EL (cell line): Measurements from ENCODE around the gene MAB21L4.

Source experiments
- DNase-seq: peaks from one replicate; pipeline ENCODE4 v3.0.0-alpha.2; 2016

The MAB21L4 gene

DNA sequence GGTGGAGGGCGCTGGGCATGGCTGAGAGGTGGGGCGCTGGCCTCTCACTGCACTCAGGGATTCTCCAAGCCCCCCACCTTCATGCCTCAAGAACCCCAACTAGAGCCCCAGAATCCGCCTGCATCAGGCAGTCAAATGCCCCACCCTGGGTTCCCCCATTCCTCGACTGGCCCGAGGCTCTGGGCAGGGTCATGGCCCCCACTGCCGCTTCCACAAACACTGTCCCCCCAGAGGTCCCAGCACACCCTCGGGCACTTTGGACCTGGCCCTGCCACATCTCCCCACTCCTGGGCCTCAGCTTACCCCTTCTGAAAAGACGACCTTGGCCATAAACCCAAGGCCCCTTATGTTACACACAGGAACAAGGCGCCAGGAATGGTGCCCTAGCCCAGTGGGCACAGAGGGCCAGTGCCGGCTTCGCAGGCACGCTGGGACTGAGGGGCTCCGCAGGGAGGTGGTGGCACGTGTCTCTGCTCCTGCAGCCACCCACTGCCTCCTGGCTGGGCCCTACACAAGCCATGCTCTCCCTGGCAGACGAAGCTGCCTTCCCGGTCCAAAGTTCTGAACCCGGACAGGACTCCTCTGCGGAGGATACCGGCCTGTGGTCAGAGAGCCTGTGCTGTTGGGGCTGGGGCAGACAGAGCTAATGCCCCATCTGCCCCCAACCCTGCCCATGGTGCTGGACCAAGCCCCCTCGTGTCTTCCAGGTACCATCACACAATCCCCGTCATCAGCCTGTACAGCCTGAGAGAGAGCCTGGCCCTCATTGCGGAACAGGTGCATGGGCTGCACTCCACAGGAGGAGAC, 20.5 kb downstream of the MAB21L4 start:
- no peak for DNase-seq

DNA sequence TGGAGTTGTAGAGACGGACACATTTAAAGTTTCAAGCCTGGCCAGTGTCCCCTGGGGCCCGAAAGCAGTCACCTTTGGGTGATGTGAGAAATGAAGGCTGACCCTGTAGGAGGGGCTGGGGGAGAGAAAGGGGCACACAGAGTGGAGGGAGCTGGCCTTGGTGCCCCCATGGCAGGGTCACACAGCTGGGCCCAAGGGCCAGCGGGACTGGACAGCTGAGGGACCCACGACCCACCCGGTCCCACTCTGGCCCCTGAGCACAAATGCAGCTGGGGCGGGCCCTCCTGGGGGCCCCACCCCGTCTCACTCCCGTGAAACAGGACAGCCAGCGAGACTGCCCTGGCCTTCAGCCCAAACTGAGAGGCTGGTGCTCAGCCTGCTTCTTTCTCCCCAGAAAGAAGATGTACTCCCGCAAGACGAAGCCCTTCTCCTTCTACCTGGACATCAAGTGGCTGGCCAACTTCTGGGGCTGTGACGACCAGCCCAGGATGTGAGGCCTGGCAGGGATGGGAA, 21.2 kb downstream of the MAB21L4 start:
- no peak for DNase-seq

DNA sequence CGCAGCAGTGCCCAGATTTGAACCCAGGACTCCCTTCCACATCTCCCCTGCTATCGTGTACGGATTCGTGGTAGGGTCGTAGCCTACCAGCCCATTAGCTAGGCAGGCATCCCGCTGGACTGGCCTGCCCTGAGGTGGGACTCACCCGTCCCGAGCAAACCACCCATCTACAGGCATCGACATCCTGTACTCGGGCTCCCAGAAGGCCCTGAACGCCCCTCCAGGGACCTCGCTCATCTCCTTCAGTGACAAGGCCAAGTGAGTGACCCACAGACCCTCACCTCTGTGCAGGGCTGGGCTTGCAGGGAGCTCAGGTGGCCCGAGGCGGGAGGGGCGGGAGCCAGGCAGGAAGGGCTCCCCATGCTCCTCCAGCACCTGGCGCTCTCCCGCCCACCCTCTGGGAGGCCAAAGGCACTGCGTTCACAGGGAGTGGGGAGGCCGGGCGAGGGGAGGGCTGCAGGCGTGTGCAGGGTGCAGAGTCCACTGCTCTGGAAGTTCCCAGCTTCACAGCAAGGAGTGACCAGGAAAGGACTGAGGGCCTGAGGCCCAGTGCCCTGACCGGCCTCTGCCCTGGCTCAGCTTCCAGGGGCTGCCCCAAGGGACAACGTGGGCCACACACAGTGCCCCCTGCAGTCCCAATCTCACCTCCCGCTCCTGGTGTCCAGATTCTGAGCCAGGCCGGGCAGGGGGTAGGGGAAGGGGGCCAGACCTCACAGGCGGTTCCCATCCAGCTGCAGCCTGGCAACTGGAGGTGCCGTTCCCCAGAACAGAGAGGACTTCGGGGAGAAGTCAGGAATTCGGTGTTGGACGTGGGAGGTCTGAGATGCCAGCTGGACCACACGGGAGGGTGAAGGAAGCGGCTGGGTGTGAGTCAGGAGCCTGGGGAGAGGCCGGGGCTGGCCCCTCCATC, 21.9 kb downstream of the MAB21L4 start:
- peak; percentile 14 for DNase-seq

DNA sequence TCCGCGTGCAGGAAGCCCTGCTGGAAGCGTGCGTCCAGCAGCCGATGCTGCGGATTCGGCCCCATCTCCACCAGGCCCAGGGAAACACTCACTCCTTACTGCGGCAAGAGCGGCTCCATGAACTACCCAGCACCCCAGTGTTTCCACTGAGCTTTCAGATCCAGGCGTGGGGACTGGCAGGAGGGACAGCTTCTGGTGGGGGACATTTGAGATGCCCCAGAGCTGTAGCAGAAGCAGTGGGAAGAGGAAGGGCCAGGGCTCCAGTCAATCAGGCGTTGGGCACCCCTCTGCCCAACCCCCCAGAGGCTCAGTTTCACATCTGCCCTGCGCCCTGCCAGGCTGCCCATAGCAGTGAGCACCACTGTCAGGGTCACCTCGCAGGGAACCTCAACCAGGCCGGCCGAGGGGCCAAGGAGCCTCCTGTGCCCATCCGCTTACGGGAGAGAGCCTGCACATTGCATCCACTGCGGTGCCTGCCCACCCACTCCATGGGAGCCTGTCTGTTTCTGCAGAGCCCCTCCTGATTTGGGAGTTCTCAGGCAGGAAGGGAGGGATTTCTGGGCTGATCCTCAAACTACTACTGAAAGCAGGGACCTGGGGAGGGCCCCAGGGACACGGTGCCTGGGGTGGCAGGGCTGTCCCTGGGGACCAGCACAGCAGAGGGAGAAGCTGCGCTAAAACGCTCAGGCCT, 22.7 kb downstream of the MAB21L4 start:
- DNase-seq = no peak

DNA sequence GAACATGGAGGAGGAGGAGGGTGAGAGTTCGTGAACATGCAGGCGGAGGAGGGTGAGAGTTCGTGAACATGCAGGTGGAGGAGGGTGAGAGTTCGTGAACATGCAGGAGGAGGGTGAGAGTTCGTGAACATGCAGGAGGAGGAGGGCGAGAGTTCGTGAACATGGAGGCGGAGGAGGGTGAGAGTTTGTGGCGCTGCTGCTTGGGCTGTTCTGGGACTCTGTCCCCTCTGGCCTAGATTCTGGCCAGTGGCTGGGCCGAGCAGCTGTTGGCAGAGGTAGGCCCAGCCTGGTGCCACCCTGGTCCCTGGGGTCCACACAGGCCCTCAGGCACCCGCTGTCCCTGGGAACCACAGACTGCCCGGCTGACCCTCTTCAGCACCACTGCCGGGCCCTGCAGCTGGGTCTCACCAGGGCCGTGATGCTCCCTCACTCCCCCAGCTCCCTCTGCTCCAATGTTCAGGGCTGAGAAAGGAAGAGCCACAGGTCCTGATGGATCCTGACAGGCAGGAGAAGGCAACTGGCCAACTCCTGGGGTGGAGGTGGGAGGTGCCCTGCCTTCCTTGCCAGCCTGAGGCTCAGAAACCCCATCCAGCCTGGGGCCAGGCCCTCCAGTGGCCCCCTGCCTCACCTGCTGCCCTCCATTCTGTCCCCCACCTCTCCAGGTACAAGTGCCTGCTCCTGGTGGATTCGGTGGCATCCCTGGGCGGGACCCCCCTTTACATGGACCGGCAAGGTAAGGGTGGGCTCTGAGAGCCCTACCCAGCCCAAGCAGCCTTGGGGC, 23.4 kb downstream of the MAB21L4 start:
- no peak for DNase-seq

DNA sequence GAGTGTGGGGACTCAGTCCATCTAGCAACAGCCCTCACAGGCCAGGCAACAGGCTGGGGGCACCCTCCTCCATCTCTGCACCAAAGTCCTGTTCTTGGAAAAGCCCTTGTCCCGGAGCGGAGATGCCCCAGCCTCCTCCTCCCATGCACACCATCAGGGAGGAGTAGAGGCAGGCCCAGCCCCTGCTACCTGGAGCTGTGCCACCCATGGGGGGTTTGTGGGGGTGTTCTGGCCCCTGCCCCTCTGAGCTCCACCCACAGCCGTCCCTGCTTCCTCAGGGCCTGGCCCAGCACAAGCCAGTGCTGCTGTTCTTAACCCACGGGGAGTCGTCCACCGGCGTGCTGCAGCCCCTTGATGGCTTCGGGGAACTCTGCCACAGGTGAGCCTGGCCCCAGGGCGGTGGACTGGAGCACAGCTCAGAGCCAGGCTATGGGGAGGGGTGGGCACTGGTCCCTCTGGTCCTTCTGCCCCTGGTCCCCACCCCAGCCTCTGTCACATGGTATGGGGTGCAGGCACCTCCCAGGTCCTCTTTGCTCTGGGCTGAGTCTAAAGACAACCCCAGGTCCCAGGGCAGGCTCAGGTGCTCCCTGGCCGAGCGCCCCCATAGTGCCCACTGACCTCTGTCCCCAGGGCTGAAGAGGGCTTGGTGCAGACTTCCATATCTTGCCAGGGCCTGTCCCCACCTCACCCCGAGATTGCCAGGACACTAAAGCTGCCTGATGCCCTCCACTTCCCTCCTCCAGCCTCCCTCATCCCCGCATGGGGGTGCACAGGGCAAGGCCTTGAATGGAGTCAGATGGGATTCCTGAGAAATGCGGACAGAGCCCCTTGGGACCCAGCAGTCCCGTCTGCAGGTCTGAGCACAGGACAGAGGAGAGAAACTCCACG, 24.6 kb downstream of the MAB21L4 start:
- DNase-seq = no peak

DNA sequence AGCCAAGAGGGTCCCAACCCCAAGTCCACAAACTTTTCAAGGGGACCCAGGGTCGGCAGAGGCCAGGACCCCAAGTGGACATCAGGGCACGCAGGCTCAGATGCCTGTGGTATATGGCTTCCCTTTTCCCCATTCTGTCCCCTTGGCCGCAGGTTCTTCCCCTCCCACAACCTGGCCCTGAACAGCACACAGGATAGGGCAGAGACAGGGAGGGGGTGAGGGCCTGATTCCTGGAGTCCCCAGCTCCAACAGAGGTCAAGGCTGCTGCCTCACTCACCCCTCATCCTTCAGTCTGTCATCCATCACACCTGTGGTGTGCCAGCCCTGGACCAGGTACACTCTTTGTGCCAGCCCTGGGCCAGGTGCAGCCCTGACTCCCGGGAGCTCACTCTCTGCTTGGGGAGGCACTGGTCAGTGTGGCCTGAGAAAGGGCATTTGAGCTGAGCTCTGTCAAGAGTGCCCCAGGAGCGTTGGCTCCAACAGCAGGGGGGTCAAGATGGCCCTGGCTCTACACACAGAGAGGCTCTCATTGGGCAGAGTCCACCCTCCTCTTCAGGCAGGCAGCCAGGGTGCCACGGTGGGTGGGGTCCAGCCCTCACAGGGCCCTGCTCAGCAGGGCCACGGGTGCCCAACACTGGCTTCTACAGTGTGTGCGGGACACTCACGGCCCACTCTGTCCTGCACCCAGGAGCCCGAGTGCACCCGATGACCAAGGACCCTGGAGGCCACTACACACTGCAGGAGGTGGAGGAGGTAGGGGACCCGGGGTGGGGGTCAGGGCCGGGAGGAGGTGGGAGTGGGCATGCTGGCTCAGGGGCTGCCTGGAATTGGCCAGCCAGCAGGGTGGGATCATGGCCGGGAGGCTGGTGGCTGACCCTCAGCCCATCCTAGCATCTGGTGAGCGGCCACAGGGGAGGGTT, 25.7 kb downstream of the MAB21L4 start:
- DNase-seq = no peak

DNA sequence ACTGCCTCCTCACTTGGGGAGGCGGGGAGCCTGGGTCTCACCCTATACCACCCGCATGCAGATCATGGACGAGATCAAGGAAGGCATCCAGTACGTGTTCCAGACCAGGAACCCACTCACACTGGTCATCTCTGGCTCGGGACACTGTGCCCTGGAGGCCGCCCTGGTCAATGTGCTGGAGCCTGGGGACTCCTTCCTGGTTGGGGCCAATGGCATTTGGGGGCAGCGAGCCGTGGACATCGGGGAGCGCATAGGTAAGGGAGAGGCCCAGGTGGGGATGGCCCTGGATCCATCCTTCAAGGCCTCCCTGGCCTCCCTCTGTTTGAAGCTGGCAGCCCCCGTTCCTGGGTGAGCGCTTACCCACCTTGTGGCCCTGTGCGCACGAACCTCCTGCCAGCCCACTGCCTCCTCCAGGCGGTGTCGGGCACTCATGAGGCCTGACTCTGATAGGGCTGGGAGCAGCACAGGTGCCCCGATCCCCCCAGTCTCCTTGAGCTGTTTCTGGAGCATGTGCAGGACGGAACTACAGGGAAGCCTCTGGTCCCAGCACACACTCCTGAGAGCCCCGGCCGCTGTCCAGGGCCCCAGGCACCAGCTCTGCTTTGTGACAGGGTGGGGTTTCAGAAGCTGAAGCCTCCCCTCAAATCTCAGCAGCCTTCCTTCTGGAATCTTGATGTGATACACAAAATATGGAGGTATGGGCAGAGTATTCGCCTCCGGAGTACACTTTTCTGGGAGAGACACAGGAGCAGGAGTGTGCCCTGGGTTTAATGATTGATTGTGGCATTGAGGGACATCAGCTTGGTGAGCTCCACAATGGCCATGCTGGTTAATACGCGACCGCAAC, 26.6 kb downstream of the MAB21L4 start:
- no peak for DNase-seq

DNA sequence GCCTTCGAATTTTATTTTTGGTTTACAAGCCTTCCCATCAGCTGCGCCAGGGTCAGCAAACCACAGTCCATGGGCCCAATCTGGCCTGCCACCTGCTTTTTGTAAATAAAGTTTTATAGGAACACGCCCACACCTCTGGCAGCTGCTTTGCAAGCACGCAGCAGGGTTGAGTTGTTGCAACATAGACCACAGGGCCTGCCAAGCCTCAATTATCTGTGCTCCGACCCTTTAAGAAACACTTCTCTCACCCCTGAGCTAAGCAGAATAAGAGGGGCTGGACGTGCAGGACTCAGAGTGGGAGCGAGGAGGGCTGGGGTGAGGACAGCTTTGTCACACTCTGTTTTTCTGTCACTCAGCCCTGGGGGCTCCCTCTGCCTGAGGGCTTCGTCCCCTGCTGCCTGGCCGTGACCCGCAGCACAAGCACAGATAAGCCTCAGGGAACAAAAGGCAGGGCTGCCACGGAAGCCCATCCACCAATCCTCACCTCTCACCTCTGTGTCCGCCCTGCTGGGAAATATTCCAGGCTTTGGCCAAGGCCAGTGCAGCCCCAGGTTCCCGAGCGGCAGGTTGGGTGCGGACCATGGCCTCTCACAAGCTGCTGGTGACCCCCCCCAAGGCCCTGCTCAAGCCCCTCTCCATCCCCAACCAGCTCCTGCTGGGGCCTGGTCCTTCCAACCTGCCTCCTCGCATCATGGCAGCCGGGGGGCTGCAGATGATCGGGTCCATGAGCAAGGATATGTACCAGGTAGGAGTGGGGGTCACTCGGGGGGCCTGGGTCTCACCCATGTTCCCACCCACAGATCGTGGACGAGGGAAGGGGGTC, 27.5 kb downstream of the MAB21L4 start, which contains the start of gene AGXT:
AGXT (plus strand) TSS at position 539 of the 823 bp plus-strand sequence; CDS start at position 581, 42 bp downstream.
- no peak for DNase-seq

DNA sequence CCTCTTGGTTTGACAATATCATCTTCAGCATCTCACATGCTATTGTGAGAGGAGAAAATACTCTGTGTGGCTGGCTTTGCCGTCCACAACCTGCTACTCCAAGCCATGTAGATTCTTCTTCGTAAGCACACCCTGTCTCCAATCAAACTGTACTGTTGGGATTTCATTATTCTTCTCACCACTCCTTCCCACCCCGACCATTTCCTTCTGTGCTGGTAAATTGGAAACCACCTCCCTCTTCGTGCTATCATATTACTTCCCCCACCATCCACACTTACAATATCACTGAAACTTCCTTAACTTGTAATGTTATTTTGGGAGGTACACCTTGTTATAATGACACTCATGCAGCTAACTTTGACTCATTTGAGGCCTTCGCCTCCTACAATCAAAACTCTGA, 30.6 kb downstream of the MAB21L4 start:
- no peak for DNase-seq

DNA sequence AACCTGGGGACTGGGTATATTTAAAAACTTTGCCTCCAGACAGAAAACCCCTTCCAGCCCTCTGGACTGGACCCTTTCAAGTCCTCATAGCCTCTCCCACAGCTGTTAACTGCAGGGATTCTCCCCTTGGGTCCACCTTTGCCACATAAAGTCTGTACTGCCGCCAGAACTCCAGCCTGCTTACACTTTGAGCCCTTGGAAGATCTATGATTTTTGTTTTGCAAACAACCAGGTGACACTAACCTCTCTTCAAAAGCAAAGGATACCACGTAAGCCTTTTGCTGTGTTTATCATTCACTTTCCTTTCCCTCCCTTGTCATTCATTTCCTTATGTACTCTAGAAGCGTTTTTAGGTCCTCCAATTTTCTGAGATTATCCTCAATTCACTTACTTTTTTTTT, 31.5 kb downstream of the MAB21L4 start:
- no peak for DNase-seq

DNA sequence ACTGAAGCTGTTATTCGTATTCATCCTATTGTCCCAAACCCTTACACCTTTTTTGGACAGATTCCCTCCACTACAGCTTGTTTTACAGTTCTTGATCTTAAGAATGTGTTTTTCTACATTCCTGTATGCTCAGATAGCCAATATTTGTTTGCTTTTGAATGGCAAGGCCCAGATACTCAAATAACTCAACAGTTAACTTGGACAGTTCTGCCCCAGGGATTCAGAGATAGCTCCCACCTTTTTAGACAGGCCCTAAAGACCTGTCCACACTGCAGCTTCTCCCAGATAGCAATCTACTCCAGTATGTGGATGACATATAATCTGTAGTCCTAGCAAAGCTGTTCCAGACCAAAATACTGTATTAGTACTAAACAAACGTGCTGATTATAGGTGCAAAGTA, 34.4 kb downstream of the MAB21L4 start:
- DNase-seq = no peak

DNA sequence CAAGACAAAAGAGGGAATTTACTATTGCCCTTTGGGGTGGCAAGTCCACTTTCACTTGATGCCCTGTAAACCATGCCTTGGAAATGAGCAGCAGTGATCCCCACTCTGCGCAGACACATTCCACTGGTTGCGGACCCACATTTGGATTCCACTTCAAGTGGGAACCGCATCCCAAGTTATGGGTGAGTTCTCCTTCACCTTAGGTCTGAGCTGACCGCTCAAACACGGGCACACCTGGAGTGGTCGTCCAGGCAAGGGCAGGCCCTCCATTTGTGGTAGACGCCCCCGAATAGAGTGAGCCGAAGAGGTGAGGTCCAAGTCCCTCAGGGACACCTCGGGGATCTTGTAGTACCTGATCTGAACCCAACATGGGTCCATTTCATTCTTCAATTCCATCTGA, 37.1 kb downstream of the MAB21L4 start:
- no peak for DNase-seq

DNA sequence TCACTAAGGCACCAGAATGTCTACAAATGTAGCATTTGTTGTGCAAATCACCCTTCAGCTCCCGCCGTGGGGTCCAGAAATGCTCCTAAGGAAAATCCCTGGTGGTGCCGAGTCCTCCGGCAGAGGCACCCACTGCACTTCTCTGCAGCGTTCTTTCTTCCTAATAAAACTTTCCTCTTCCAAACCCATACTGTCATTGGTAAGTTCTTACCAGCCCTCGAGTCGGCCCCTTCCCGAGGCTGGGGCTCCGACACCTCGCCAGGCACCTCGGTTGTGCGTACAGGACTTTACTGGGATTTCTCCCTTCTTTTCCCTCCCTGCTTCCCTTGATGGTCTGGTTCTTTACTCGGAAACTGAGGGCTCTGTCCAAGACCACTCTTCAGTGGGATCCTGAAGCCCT, 37.6 kb downstream of the MAB21L4 start:
- DNase-seq = no peak

DNA sequence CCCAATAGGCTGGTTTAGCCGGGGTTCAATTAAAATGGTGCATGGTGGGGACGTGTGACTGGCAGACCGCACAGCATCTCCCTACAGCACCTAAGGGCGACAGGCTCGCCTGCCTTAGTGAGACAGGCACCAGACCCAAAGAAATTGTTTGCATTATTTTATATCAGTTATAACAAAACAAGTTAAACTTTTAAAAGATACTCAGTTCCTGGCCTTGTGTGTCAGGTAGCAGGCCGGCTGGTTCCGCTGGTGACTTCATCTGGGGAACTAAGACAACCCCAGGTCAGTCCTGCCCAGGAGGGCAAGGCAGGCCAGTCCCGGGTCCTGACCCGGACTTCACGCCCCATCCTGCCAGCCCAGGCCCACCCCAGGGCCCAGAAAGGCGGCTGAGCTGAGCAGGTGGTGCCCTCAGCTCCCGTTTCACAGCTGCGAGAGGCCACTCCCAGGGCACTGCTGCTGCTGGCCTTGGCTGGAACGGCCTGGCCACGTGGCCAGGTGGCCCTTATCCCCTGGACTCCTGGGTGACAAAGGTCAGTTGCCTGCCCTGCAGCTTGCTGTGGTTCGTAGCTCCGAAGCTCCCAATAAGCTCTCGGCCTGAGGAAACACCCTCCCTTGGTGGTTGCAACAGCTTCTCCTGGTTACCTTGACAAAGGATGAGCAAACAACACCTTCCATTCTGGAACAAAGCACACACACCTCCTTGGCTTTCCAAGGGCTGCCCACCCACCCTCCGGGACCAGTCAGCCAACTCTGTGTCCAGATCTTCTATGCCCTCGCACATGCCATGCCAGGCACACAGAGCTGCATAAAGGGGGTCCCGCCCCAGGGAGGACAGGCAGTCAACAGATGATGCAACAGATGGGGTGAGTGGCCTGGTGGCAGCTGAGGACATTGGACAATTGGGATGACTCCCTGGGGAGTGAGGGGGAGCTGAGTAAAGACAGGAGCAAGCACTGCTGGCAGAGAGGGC, 38.6 kb downstream of the MAB21L4 start:
- no peak for DNase-seq

DNA sequence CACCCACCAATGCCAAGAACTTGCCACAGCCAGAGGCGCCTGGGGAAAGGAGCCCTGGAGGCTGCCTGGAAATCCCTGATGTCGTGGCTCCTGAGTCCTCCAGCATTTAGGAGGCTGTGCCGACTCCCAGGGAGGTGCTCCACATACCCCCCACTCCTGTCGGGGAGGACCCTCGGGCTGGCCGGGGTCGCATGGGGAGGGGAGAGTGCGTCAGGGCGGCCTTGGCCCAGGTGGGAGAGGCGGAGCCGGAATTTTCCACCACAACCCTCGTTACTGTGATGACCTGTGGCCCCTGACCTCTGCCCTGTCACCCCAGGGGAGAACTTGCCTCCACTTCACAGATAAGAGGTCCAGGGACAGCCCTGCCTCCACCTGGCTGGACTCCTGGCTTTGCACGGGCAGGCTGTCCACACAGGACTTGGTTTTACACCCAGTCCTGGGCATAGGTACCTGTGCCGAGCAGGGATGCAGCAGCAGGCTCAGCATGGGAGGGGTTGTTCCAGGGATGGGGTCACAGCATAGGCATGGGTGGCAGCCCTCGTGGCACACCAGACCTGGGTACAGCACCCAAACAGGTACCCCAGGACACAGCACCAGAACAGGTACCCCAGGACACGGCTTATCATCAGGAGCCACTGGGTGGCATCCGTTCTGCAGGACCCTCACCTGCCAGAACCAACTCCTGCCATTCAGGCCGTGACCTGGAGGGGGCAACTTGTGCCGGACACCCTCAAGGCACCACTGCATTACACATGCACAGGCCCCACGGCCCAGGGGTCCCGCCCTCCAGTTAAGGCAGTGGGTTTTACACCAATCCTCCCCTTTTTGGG, 39.6 kb downstream of the MAB21L4 start:
- no peak for DNase-seq
